NCI-H187 (cell line): ENCODE results near the gene POLL.

ENCODE experiments used
- DNase-seq, 2 experiments: peaks; one replicate each; lab custom pipeline; 2025; lab: John Stamatoyannopoulos, UW

POLL gene

GRCh38 chr10:101573885-101574753, 13.9 kb downstream of the POLL start:
- DNase-seq, result no peak

GRCh38 chr10:101572785-101573184, 15.3 kb downstream of the POLL start:
- DNase-seq, result no peak

GRCh38 chr10:101572126-101572525, 15.9 kb downstream of the POLL start:
- no peak for DNase-seq

GRCh38 chr10:101571271-101571925, 16.7 kb downstream of the POLL start:
- no peak for DNase-seq

- no peak for DNase-seq
Observed at GRCh38 chr10:101570428-101571270, 17.4 kb downstream of the POLL start.

- peak in 1 of 2 experiments; percentile 36 for DNase-seq
Observed at GRCh38 chr10:101569622-101570427, 18.2 kb downstream of the POLL start.

GRCh38 chr10:101569323-101569621, 18.8 kb downstream of the POLL start:
- DNase-seq, result no peak

GRCh38 chr10:101568054-101568745, 19.9 kb downstream of the POLL start:
- DNase-seq, result no peak

- no peak for DNase-seq
Observed at GRCh38 chr10:101567165-101568006, 20.7 kb downstream of the POLL start.

- peak; percentile 36 to 39 for DNase-seq
Observed at GRCh38 chr10:101566333-101567164, 21.5 kb downstream of the POLL start.

- DNase-seq, result peak in 1 of 2 experiments; percentile 39
Observed at GRCh38 chr10:101565936-101566332, 22.1 kb downstream of the POLL start.

GRCh38 chr10:101565370-101565900, 22.6 kb downstream of the POLL start:
- no peak for DNase-seq

- no peak for DNase-seq
Observed at GRCh38 chr10:101564490-101564991, 23.5 kb downstream of the POLL start.

- no peak for DNase-seq
Observed at GRCh38 chr10:101563497-101564040, 24.5 kb downstream of the POLL start.

GRCh38 chr10:101563007-101563406, 25.1 kb downstream of the POLL start:
- DNase-seq, result no peak

GRCh38 chr10:101562231-101562630, 25.8 kb downstream of the POLL start:
- DNase-seq, result no peak

- DNase-seq, result no peak
Observed at GRCh38 chr10:101561068-101561915, 26.8 kb downstream of the POLL start.
